Nephron (organoid): ENCODE results near the gene ING3.
A peak's percentile ranks its signal among the peaks of the same experiment; 100 is the strongest.

Source experiments
- H3K27ac Mint-ChIP-seq, 3 experiments: 2 replicates each; pipeline ENCODE4 v1.8.0; 2020; ENCODE audit warnings: mixed read lengths in 3 of 3, mild to moderate bottlenecking in 2 of 3, moderate library complexity in 1 of 3
- H3K27me3 Mint-ChIP-seq: 2 replicates; pipeline ENCODE4 v1.8.0; 2021; ENCODE audit warnings: low read depth, mild to moderate bottlenecking, moderate library complexity, mixed read lengths
- H3K36me3 Mint-ChIP-seq: 2 replicates; pipeline ENCODE4 v1.8.0; 2020; ENCODE audit warnings: low read depth, mixed read lengths
- H3K4me1 Mint-ChIP-seq: 2 replicates; pipeline ENCODE4 v1.8.0; 2020; ENCODE audit warnings: mixed read lengths
- H3K4me3 Mint-ChIP-seq, 3 experiments: 2 replicates each; pipeline ENCODE4 v1.8.0; 2020; ENCODE audit warnings: mild to moderate bottlenecking in 3 of 3, mixed read lengths in 3 of 3, moderate library complexity in 2 of 3
- H3K9me3 Mint-ChIP-seq: 2 replicates; pipeline ENCODE4 v1.8.0; 2020; ENCODE audit warnings: mixed read lengths
- CTCF ChIP-seq, 3 experiments: fragments of 200-600 bp; sonication (generic); IDR thresholded peaks; one replicate each; pipeline ENCODE4 v1.5.0; 2021; ENCODE audit warnings: antibody characterized with exemption in 3 of 3; ENCODE audit not compliant: unreplicated experiment in 3 of 3

Gene ING3

GRCh38 chr7:120987280-120987679 is 36.7 kb downstream of the ING3 start:
- no peak for TF ChIP-seq CTCF (IDR thresholded peaks at IDR 0.05; ENCODE audit: unreplicated experiment in 3 of 3)
- H3K4me3 Mint-ChIP-seq, result peak overlapping the region in 2 of 3 experiments; percentile 88 to 90

GRCh38 chr7:120987683-120988590 is 37.4 kb downstream of the ING3 start:
- H3K36me3 Mint-ChIP-seq, result peaks cover 3% of the 10 kb centered on the region
- peak overlapping the region; percentile 81 to 99 (median 93) for H3K27ac Mint-ChIP-seq
- H3K4me1 Mint-ChIP-seq, result peaks cover 36% of the 10 kb centered on the region
- peaks cover 19% of the 10 kb centered on the region for H3K27me3 Mint-ChIP-seq
- peak overlapping the region; percentile 88 to 94 (median 90) for H3K4me3 Mint-ChIP-seq
- H3K9me3 Mint-ChIP-seq, result no peaks in the 10 kb centered on the region
- peak; percentile 93 to 96 (median 95) for TF ChIP-seq CTCF (IDR thresholded peaks at IDR 0.05; ENCODE audit: unreplicated experiment in 3 of 3)

More at GRCh38 chr7:120987280-120987679, 36.7 kb downstream of the ING3 start:
- Mint-ChIP-seq H3K9me3 (no peaks in the 10 kb centered on the region), H3K4me1 (peaks cover 32% of the 10 kb centered on the region), H3K36me3 (peaks cover under 1% of the 10 kb centered on the region), H3K27me3 (peaks cover 19% of the 10 kb centered on the region), H3K27ac (peak overlapping the region; percentile 81 to 99 (median 93))

- H3K4me3 Mint-ChIP-seq, result peak within 1 kb of the TSS; percentile 88 to 94 (median 90)
- TF ChIP-seq CTCF (IDR thresholded peaks at IDR 0.05; ENCODE audit: unreplicated experiment in 3 of 3), result no peak
- H3K36me3 Mint-ChIP-seq, result peaks cover 3% of the 10 kb centered on the region
- no peaks in the 10 kb centered on the region for H3K9me3 Mint-ChIP-seq
- peaks cover 19% of the 10 kb centered on the region for H3K27me3 Mint-ChIP-seq
- H3K27ac Mint-ChIP-seq, result peak within 1 kb of the TSS; percentile 81 to 99 (median 93)
- peaks cover 41% of the 10 kb centered on the region for H3K4me1 Mint-ChIP-seq
Observed at GRCh38 chr7:120988591-120989256, 38.1 kb downstream of the ING3 start, which contains the start of gene CPED1. Gene CPED1 (plus strand): TSS chr7:120988711. CDS start chr7:120989622, 911 bp downstream.

- Mint-ChIP-seq H3K27ac (peak overlapping the region; percentile 81 to 99 (median 93)), H3K9me3 (no peaks in the 10 kb centered on the region), H3K36me3 (peaks cover 8% of the 10 kb centered on the region), H3K27me3 (peaks cover 19% of the 10 kb centered on the region), H3K4me3 (peak overlapping the region; percentile 88 to 94 (median 90)), H3K4me1 (peaks cover 47% of the 10 kb centered on the region)
- no peak for TF ChIP-seq CTCF (IDR thresholded peaks at IDR 0.05; ENCODE audit: unreplicated experiment in 3 of 3)
Observed at GRCh38 chr7:120989257-120990220, 39.0 kb downstream of the ING3 start.

- H3K9me3 Mint-ChIP-seq, result no peaks in the 10 kb centered on the region
- H3K4me3 Mint-ChIP-seq, result peak overlapping the region; percentile 88 to 94 (median 90)
Observed at GRCh38 chr7:120990468-120991118, 40.0 kb downstream of the ING3 start.

More at GRCh38 chr7:120990468-120991118, 40.0 kb downstream of the ING3 start:
- Mint-ChIP-seq H3K4me1 (peaks cover 52% of the 10 kb centered on the region), H3K36me3 (peaks cover 11% of the 10 kb centered on the region), H3K27ac (peak overlapping the region; percentile 69 to 99 (median 81)), H3K27me3 (peaks cover 19% of the 10 kb centered on the region)
- TF ChIP-seq CTCF (IDR thresholded peaks at IDR 0.05; ENCODE audit: unreplicated experiment in 3 of 3), result no peak
